ENCODE measurements around the gene NHLRC3. TPM values are rescaled to one million over a fixed set of nuclear protein-coding genes. Genes with fewer than 3 reads are reported as not detected.

Gene NHLRC3
- total RNA-seq, 2 experiments from 2014 or later: 28.6 to 35.4 TPM

DNA sequence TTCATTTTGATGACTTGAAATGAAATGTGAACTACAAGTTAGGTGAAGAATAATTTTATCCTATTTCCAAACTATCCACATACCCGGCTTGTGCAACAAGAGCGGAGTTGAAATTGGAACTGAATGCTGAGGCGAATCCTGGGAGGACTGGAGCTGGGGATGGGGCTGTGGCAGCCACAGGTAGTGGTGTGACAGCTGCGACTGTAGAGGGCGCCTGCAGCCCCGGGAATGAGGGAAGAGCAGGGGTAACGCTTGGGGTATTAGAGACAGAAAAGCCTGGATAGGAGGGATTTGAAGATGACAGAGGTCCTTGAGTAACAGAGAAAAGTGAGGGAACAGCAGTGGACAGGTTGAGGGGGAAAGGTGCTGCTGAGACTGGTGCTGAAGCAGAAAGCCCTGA lies 25.6 kb upstream of the NHLRC3 start:
- H3K27ac ChIP-seq (ENCODE audit: low read depth, low read length, poor library complexity, severe bottlenecking): no peak overlapping the region
- peaks cover 99% of the 10 kb centered on the region for H3K36me3 ChIP-seq (ENCODE audit: insufficient read depth, low read length)
- no peak for DNase-seq (ENCODE audit: low spot score)
- no peaks in the 10 kb centered on the region for H3K9me3 ChIP-seq (ENCODE audit: low read length)
- no peak overlapping the region for H2AFZ ChIP-seq (ENCODE audit: low read length)
- no peaks in the 10 kb centered on the region for H3K79me2 ChIP-seq (ENCODE audit: insufficient read depth, low read depth, low read length)
- no peaks in the 10 kb centered on the region for H4K20me1 ChIP-seq (ENCODE audit: insufficient read depth, low read length)
- CTCF ChIA-PET (ENCODE audit: unreplicated experiment): no interaction called here
- intact Hi-C loops (cut with micrococcal nuclease; ENCODE audit: unreplicated experiment): no loop called here
- no TSS peak for BruUV-seq (replicated peaks)
- H3K9me2 ChIP-seq (ENCODE audit: insufficient read depth, low read length): no peaks in the 10 kb centered on the region
- H3K4me2 ChIP-seq (ENCODE audit: low read length): no peak overlapping the region
- H3K4me3 ChIP-seq (ENCODE audit: low read depth, low read length, poor library complexity, severe bottlenecking): no peak overlapping the region
- TF ChIP-seq EZH2phosphoT487 (IDR thresholded peaks at IDR 0.05; ENCODE audit: borderline replicate concordance, low read depth, low read length): no peak
- TF ChIP-seq, protein P1, sequence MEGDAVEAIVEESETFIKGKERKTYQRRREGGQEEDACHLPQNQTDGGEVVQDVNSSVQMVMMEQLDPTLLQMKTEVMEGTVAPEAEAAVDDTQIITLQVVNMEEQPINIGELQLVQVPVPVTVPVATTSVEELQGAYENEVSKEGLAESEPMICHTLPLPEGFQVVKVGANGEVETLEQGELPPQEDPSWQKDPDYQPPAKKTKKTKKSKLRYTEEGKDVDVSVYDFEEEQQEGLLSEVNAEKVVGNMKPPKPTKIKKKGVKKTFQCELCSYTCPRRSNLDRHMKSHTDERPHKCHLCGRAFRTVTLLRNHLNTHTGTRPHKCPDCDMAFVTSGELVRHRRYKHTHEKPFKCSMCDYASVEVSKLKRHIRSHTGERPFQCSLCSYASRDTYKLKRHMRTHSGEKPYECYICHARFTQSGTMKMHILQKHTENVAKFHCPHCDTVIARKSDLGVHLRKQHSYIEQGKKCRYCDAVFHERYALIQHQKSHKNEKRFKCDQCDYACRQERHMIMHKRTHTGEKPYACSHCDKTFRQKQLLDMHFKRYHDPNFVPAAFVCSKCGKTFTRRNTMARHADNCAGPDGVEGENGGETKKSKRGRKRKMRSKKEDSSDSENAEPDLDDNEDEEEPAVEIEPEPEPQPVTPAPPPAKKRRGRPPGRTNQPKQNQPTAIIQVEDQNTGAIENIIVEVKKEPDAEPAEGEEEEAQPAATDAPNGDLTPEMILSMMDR (conservative IDR thresholded peaks at IDR 0.05; ENCODE audit: low read length): peak; percentile 61
- POLR2A ChIA-PET: no interaction called here
- no peaks in the 10 kb centered on the region for H3K4me1 ChIP-seq (ENCODE audit: insufficient read depth, low read length, poor library complexity, severe bottlenecking)

GRCh38 chr13:39013462-39013861 lies 24.8 kb upstream of the NHLRC3 start:
- Histone ChIP-seq H3K4me2 (ENCODE audit: low read length) (no peak overlapping the region), H4K20me1 (ENCODE audit: insufficient read depth, low read length) (no peaks in the 10 kb centered on the region), H3K36me3 (ENCODE audit: insufficient read depth, low read length) (peaks cover 97% of the 10 kb centered on the region), H3K79me2 (ENCODE audit: insufficient read depth, low read depth, low read length) (no peaks in the 10 kb centered on the region), H3K4me1 (ENCODE audit: insufficient read depth, low read length, poor library complexity, severe bottlenecking) (no peaks in the 10 kb centered on the region), H3K4me3 (ENCODE audit: low read depth, low read length, poor library complexity, severe bottlenecking) (no peak overlapping the region), H3K9me2 (ENCODE audit: insufficient read depth, low read length) (no peaks in the 10 kb centered on the region), H3K27ac (ENCODE audit: low read depth, low read length, poor library complexity, severe bottlenecking) (no peak overlapping the region), H2AFZ (ENCODE audit: low read length) (no peak overlapping the region), H3K9me3 (ENCODE audit: low read length) (no peaks in the 10 kb centered on the region)
- ChIA-PET CTCF (ENCODE audit: unreplicated experiment) (no interaction called here), POLR2A (no interaction called here)
- no peak for DNase-seq (ENCODE audit: low spot score)
- intact Hi-C loops (cut with micrococcal nuclease; ENCODE audit: unreplicated experiment): no loop called here
- no peak for TF ChIP-seq EZH2phosphoT487 (IDR thresholded peaks at IDR 0.05; ENCODE audit: borderline replicate concordance, low read depth, low read length)
- TF ChIP-seq, protein P1 (conservative IDR thresholded peaks at IDR 0.05; ENCODE audit: low read length): no peak
- BruUV-seq (replicated peaks): no TSS peak

DNA sequence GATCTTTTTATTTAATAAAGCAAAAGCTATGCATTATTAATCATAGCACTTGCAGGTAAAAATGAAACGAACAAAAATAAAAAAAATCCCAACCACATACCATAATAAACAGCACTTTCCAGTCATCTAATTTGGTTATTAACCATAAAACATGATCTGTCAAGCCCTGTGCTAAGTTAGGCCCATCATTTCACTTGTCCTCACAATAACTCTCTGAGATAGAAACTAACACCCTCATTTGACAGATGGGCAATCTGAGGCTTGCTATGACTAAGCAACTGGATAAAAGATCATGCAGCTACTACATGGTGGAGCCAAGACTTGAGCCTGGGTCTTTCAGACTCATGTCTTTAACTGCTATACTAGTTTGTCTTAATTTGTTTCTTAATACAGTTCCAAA lies 22.2 kb upstream of the NHLRC3 start:
- CTCF ChIA-PET (ENCODE audit: unreplicated experiment): no interaction called here
- intact Hi-C loops (cut with micrococcal nuclease; ENCODE audit: unreplicated experiment): no loop called here
- Histone ChIP-seq H3K79me2 (ENCODE audit: insufficient read depth, low read depth, low read length) (no peaks in the 10 kb centered on the region), H3K9me3 (ENCODE audit: low read length) (no peaks in the 10 kb centered on the region), H3K4me3 (ENCODE audit: low read depth, low read length, poor library complexity, severe bottlenecking) (no peak overlapping the region), H3K27ac (ENCODE audit: low read depth, low read length, poor library complexity, severe bottlenecking) (no peak overlapping the region), H3K4me1 (ENCODE audit: insufficient read depth, low read length, poor library complexity, severe bottlenecking) (no peaks in the 10 kb centered on the region), H3K9me2 (ENCODE audit: insufficient read depth, low read length) (no peaks in the 10 kb centered on the region), H4K20me1 (ENCODE audit: insufficient read depth, low read length) (no peaks in the 10 kb centered on the region), H2AFZ (ENCODE audit: low read length) (no peak overlapping the region), H3K36me3 (ENCODE audit: insufficient read depth, low read length) (peaks cover 84% of the 10 kb centered on the region), H3K4me2 (ENCODE audit: low read length) (no peak overlapping the region)
- DNase-seq (ENCODE audit: low spot score): no peak
- POLR2A ChIA-PET: interaction anchor here (0.9 to 2.0 kb wide), 4 partner anchors 11 to 21 kb away, joined by 3 to 7 read pairs (median 4); partner anchors contain the start of genes NHLRC3 and PROSER1
- TF ChIP-seq, protein P1 (conservative IDR thresholded peaks at IDR 0.05; ENCODE audit: low read length): no peak
- TF ChIP-seq EZH2phosphoT487 (IDR thresholded peaks at IDR 0.05; ENCODE audit: borderline replicate concordance, low read depth, low read length): no peak
- no TSS peak for BruUV-seq (replicated peaks)

All from OCI-LY7 (cell line).